HCT116 (cell line): ENCODE data around the gene KYAT1. TPM values are rescaled to one million over a fixed set of nuclear protein-coding genes. Genes with fewer than 3 reads are reported as not detected.

Source experiments
- ATAC-seq: fragments of 200-7000 bp; cut with Tn5 transposase; 2 replicates; pipeline ENCODE4 v1.9.1; 2020; ENCODE audit warnings: mild to moderate bottlenecking, moderate library complexity
- BruUV-seq: library from RNA; stranded (reverse); fragments of 400-500 nt; replicated peaks from 2 replicates; lab custom pipeline; 2021; lab: Mats Ljungman, UMichigan
- CTCF ChIA-PET: fragments of 300-600 bp; sonication (Branson Sonifier 250); formaldehyde crosslinking; loops from one replicate; lab custom pipeline; 2021; ENCODE audit warnings: antibody characterized with exemption; lab: Charles Lee
- POLR2A ChIA-PET: fragments of 300-600, 350-600 bp; sonication (Branson Sonifier 250); formaldehyde crosslinking; loops from one replicate; lab custom pipeline; 2021; ENCODE audit warnings: antibody characterized with exemption; lab: Charles Lee
- RAD21 ChIA-PET, 2 experiments: fragments of 300-600 bp; sonication (Branson Sonifier 250); formaldehyde crosslinking; loops; one replicate each; lab custom pipeline; 2023; ENCODE audit warnings: low total read pairs in 2 of 2; ENCODE audit not compliant: uncharacterized antibody in 2 of 2, unreplicated experiment in 2 of 2, low non-redundant PET in 1 of 2; lab: Charles Lee
- DNase-seq: peaks from one replicate; pipeline ENCODE4 v3.0.0-alpha.2; 2010; ENCODE audit warnings: low read depth, low spot score
- H2AFZ ChIP-seq: fragments of 200-600 bp; shearing (Covaris generic), sonication (generic); 2 replicates; pipeline ENCODE4 v1.6.1; 2017; ENCODE audit warnings: low read depth, mixed run types, mixed read lengths, antibody characterized with exemption, low read length; ENCODE audit not compliant: poor library complexity, severe bottlenecking
- H3K27ac ChIP-seq: 2 replicates; pipeline ENCODE4 v1.5.1; 2012; ENCODE audit warnings: low read depth, low read length
- H3K27me3 ChIP-seq: fragments of 200-600 bp; sonication (generic); 2 replicates; pipeline ENCODE4 v1.6.1; 2016; ENCODE audit warnings: mixed run types, low read length, mixed read lengths; ENCODE audit not compliant: insufficient read depth
- H3K36me3 ChIP-seq, 2 experiments: fragments of 200-500 bp in 1 of 2; fragments of 200-600 bp in 1 of 2; sonication (Bioruptor generic) in 1 of 2; sonication (generic) in 1 of 2; 2 replicates each; pipeline versions ENCODE4 v1.5.1 to v1.6.1; 2014 to 2016; ENCODE audit warnings: low read length in 2 of 2, inconsistent platforms in 1 of 2, mixed read lengths in 1 of 2, mixed run types in 1 of 2; ENCODE audit not compliant: insufficient read depth in 2 of 2, control insufficient read depth in 1 of 2
- H3K4me1 ChIP-seq, 2 experiments: fragments of 200-600 bp in 1 of 2; sonication (generic) in 1 of 2; 2 replicates each; pipeline versions ENCODE4 v1.5.1 to v1.6.1; 2012 to 2017; ENCODE audit warnings: low read length in 2 of 2, inconsistent platforms in 1 of 2, mild to moderate bottlenecking in 1 of 2, mixed read lengths in 1 of 2, mixed run types in 1 of 2, moderate library complexity in 1 of 2; ENCODE audit not compliant: insufficient read depth in 2 of 2, control insufficient read depth in 1 of 2
- H3K4me2 ChIP-seq: fragments of 200-600 bp; sonication (generic); 2 replicates; pipeline ENCODE4 v1.6.1; 2017; ENCODE audit warnings: mixed run types, low read length, mixed read lengths
- H3K4me3 ChIP-seq, 2 experiments: fragments of 200-600 bp in 1 of 2; sonication (generic) in 1 of 2; replicated peaks in 1 of 2; 2 replicates each; pipeline ENCODE4 v1.5.1; 2011 to 2016; ENCODE audit warnings: low read length in 2 of 2, control low read depth in 1 of 2, low read depth in 1 of 2, mild to moderate bottlenecking in 1 of 2, mixed read lengths in 1 of 2, mixed run types in 1 of 2
- H3K79me2 ChIP-seq: fragments of 200-600 bp; sonication (generic); 2 replicates; pipeline ENCODE4 v1.6.1; 2017; ENCODE audit warnings: mild to moderate bottlenecking, mixed run types, low read length, moderate library complexity, mixed read lengths; ENCODE audit not compliant: insufficient read depth
- H3K9ac ChIP-seq: fragments of 200-600 bp; sonication (generic); 2 replicates; pipeline ENCODE4 v1.6.1; 2016; ENCODE audit warnings: low read length, mixed read lengths
- H3K9me2 ChIP-seq: fragments of 200-600 bp; sonication (generic), shearing (Covaris generic); 2 replicates; pipeline ENCODE4 v1.6.1; 2017; ENCODE audit warnings: mixed run types, mild to moderate bottlenecking, moderate library complexity; ENCODE audit not compliant: insufficient read depth
- H3K9me3 ChIP-seq, 2 experiments: fragments of 200-500 bp in 1 of 2; fragments of 200-600 bp in 1 of 2; sonication (Bioruptor generic) in 1 of 2; sonication (generic) in 1 of 2; 2 replicates each; pipeline ENCODE4 v1.6.1; 2014 to 2017; ENCODE audit warnings: low read length in 2 of 2, mixed read lengths in 2 of 2, inconsistent platforms in 1 of 2, low read depth in 1 of 2, mild to moderate bottlenecking in 1 of 2, mixed run types in 1 of 2, moderate library complexity in 1 of 2; ENCODE audit not compliant: control insufficient read depth in 1 of 2, insufficient read depth in 1 of 2
- H4K20me1 ChIP-seq: fragments of 200-600 bp; sonication (generic), shearing (Covaris generic); 2 replicates; pipeline ENCODE4 v1.6.1; 2017; ENCODE audit warnings: mixed run types, mild to moderate bottlenecking, moderate library complexity; ENCODE audit not compliant: insufficient read depth
- JUND ChIP-seq: IDR thresholded peaks from 2 replicates; pipeline ENCODE4 v1.6.1; 2012
- MAX ChIP-seq: IDR thresholded peaks from 2 replicates; pipeline ENCODE4 v1.6.1; 2012
- SP1 ChIP-seq: IDR thresholded peaks from 2 replicates; pipeline ENCODE4 v1.6.1; 2012; ENCODE audit warnings: low read depth
- TCF7L2 ChIP-seq: IDR thresholded peaks from 2 replicates; pipeline ENCODE4 v1.7.0; 2011; ENCODE audit warnings: borderline replicate concordance, inconsistent platforms; ENCODE audit not compliant: insufficient read depth, insufficient read length; ENCODE audit errors: extremely low read depth
- ZBTB33 ChIP-seq: IDR thresholded peaks from 2 replicates; pipeline ENCODE4 v1.6.1; 2011; ENCODE audit warnings: mild to moderate bottlenecking, low read length, moderate library complexity; ENCODE audit not compliant: insufficient replicate concordance; ENCODE audit errors: extremely low read depth
- intact Hi-C: fragments of 100-400 bp; cut with micrococcal nuclease; formaldehyde crosslinking; loops from 2 replicates; pipeline ENCODE4 v1.10.0; 2022
- total RNA-seq: library from RNA; stranded (reverse); gene quantifications from one replicate; pipeline ENCODE4 v1.2.1, GENCODE V29; 2021; ENCODE audit not compliant: unreplicated experiment

Gene KYAT1
- total RNA-seq, 1 experiment from 2014 or later: 10.1 TPM

GRCh38 chr9:128833696-128834095 lies 48.1 kb downstream of the KYAT1 start:
- peaks cover 7 to 11% of the 10 kb centered on the region in 2 experiments for H3K4me1 ChIP-seq
- peaks cover 7% of the 10 kb centered on the region for H3K79me2 ChIP-seq
- ChIA-PET CTCF (no interaction called here), POLR2A (no interaction called here), RAD21 (no interaction called here)
- H3K4me3 ChIP-seq: no peak overlapping the region
- no peaks in the 10 kb centered on the region for H3K9me2 ChIP-seq
- DNase-seq (no peak), ATAC-seq (no peak)
- BruUV-seq: no TSS peak
- intact Hi-C loops: no loop called here
- no peaks in the 10 kb centered on the region for H3K36me3 ChIP-seq
- no peak overlapping the region for H3K9ac ChIP-seq
- H2AFZ ChIP-seq: no peak overlapping the region
- H3K4me2 ChIP-seq: no peak overlapping the region
- TF ChIP-seq JUND (no peak), MAX (no peak), ZBTB33 (no peak), TCF7L2 (no peak), SP1 (no peak)
- no peaks in the 10 kb centered on the region for H3K9me3 ChIP-seq
- no peaks in the 10 kb centered on the region for H3K27me3 ChIP-seq
- H4K20me1 ChIP-seq: no peaks in the 10 kb centered on the region
- H3K27ac ChIP-seq: no peak overlapping the region
